HG02678 (cell line): ENCODE data around the gene THRB.

Source experiments
- ATAC-seq: cut with Tn5 transposase; IDR thresholded peaks from one replicate; pipeline ENCODE4 v1.9.1; 2021; ENCODE audit warnings: mild to moderate bottlenecking, moderate library complexity; ENCODE audit not compliant: unreplicated experiment

Gene THRB

DNA sequence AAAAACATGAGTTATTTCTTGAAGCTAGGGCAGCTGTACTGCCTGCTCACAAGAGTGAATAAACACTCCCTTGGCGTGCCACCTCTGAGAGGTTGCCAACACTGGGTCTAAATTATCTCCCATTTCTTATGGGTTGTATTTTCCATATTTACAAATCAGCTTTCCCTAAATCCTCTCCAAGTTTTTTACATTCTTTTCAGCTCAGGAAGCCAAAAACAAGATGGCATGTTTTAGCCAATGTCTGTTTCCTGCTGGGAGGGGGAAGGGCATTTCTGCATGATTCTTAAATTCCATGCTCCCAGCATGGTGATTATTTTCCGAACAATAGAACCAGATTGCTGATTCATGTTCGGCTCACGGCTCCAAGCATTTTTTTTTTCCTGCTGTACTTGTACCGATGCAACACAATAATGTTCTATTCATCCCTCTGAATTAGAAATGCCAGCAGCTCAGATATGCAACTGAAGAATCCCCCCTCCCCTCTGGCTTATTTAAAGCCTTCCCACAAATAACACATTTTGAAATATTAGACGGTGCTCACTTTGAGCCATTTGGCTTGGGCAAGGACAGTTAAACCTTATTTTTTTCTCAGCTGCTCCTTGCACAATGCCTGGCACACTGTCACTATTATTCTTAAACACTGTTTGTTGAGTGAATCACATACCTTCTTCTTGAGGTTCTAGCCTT lies 252.5 kb downstream of the THRB start:
- no peak for ATAC-seq

GRCh38 chr3:24240306-24240705 lies 254.3 kb downstream of the THRB start:
- no peak for ATAC-seq

- peak; percentile 85 for ATAC-seq
Observed at GRCh38 chr3:24237971-24238706, 256.5 kb downstream of the THRB start.

GRCh38 chr3:24235121-24235520 lies 259.5 kb downstream of the THRB start:
- ATAC-seq = no peak

DNA sequence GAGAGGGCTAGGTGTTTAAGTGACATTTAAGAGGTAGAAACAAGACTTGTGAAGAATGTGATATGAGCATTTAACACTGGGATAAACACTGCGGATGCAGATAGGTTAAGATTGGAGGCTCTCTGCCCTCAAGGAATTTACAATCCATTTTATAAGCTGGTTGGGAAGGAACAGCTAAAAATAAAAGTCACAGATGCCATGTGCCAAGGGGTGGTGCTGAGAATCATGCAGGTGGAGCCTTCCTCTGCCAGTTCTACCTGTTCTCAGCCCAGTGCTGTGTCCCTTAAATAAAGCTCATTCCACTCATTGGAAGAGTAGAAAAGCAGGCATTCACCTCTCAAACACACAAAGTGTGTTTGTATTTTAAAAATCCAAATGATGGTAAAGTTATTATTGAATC lies 261.9 kb downstream of the THRB start:
- no peak for ATAC-seq

GRCh38 chr3:24229468-24230221 lies 265.0 kb downstream of the THRB start:
- ATAC-seq = no peak

DNA sequence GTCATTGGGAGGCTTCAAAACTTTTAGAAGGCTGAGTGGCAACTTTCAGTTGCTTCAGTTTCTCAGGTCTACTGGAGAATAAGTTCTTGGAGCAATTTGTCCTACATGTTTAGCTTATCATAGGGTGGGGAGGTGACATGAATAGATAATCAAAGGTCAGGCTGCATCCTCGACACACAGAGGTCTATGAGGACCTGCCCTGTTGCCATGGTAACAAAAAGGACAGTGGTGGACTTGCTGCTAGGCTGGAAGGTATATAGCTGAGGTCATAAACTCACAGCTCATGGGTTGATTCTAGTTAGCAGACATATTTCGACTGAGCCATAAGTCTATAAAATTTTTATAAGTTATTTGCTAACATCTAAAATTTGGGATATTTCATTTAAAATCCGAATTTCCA lies 267.0 kb downstream of the THRB start:
- no peak for ATAC-seq

- no peak for ATAC-seq
Observed at GRCh38 chr3:24226397-24226796, 268.3 kb downstream of the THRB start.

- no peak for ATAC-seq
Observed at GRCh38 chr3:24225385-24225950, 269.2 kb downstream of the THRB start.

- no peak for ATAC-seq
Observed at GRCh38 chr3:24224666-24225384, 269.8 kb downstream of the THRB start.

GRCh38 chr3:24222165-24222805 lies 272.4 kb downstream of the THRB start:
- no peak for ATAC-seq

- no peak for ATAC-seq
Observed at GRCh38 chr3:24220859-24221657, 273.6 kb downstream of the THRB start.

- no peak for ATAC-seq
Observed at GRCh38 chr3:24215502-24215901, 279.1 kb downstream of the THRB start.

DNA sequence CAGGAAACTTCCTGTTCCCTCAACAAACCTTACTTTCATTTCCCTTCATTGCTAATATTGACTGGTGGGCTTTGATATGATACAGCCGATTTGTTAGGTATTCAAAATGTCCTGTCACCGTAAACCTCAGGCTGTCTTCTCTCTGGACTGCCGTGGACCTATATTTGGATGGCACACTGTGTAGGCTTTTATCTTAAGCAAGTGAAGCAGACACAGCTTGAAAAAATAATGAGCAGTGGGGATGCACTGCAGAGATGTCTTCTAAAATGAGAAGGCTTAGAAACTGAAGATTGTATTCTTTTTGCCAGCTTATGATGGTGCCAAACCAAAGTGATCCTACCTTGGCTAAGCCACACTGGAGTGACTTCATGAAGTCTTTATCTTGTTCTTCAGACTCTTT lies 283.3 kb downstream of the THRB start:
- ATAC-seq = no peak

DNA sequence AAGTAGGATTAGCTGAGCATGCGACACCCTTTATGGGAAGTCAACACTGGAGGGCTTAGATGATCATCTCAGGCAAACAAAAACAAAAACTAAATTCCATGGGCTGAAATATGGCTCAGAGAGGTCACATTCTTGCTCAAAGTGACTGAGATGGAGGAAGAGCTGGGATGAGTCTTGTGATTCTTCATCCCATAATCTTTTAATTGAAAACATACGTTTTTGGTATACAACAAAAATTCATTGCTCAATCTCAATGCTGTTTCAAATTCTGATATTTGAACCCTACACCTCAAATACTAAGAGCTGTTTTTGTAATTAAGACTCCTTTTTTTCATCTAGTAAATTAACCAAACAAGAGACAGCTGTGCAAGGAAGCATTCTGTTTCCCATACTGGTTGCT lies 292.6 kb downstream of the THRB start:
- ATAC-seq = no peak

DNA sequence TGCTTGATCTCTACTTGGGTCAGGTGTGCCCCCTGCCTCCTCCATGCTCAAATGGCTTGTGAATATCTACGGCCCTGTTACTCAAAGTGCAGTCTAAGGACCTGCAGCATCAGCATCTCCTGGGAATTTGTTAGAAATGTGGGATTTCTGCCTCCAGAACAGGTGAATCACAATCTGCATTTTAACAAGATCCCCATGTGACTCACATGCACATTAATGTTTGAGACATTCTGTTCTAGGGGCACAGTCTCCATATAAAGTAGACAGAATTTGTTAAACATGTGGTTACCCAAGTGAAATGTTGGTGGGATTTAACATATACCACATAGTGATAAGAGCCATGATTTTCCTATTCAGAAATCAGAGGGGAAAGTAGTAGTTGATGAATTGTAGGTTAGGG lies 293.3 kb downstream of the THRB start:
- no peak for ATAC-seq

DNA sequence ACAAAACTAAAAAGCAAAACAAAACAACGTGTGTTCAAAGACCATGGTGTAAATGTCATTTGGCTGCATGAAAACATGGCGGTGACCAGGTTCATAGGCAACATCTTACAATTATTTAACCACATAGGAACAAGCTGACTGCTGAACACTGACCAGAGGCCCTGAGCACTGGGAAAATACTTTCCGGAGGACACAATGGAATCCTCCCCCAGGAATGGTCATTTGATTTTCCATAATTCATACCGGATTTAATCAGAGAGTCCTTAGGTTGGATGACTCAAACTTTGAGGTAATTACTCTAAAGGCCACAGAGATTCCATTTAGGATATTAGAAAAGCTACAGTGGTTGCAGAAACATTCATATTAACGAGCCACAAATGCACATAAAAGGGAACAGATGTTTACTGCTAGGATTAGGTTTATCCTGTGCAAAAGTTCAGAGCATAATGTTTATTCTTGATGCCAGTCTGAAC lies 294.8 kb downstream of the THRB start:
- no peak for ATAC-seq

- no peak for ATAC-seq
Observed at GRCh38 chr3:24199300-24199699, 295.4 kb downstream of the THRB start.

DNA sequence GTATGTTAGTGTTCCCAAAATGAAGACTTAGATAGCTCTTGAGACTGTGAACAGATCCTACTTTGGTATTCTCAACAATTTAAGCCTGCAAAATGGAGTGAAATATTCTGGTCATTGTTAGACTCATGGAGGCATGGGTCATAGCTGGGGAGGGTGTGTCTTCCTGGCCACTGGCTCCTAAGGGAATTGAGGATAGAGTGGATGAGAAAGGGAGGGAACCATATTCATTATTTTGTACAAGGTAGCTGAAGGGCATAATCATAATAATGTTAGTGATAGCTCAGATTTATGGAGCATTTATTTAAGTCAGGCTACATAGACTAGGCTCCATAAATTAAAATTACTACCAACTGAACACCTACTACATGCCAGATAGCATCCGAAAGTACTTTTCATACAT lies 295.9 kb downstream of the THRB start:
- ATAC-seq = no peak
